ENCODE measurements around the gene FLNC.

FLNC gene

DNA sequence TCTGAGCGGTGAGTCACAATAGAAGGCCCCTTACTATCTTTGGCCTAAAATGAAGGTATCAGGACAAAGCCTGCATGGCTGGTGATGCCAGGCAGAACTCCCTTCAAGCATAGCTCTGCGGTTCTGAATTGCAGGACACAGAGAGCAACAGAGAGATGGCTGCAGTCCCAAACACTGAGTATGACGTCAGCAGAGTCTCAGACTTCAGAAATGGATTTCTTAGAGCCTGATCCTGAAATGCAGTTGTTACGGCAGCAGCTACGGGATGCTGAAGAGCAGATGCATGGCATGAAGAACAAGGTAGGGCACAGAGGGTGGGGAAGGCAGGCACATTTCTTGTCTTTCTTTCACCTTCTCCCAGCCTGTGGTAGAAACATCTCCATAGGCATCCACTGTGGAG is 25.0 kb upstream of the FLNC start:
- no peak for DNase-seq

DNA sequence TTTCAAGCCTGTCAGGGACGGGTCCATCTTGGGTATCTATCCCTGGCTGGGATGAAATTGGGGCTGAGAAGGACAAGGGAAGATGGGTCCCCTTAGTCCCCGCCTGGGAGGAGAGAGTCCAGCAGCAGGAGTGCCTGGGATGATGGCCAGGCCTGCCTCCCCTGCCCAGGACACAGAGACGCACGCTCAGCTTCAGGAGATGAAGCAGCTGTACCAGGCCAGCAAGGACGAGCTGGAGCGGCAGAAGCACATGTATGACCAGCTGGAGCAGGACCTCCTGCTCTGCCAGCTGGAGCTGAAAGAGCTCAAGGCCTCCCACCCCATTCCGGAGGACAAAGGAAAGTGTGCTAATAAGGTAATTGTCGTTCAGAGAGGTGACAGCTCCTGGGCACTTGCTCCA is 23.0 kb upstream of the FLNC start:
- DNase-seq: no peak

GRCh38 chr7:128809363-128809762 is 20.8 kb upstream of the FLNC start:
- no peak for DNase-seq

DNA sequence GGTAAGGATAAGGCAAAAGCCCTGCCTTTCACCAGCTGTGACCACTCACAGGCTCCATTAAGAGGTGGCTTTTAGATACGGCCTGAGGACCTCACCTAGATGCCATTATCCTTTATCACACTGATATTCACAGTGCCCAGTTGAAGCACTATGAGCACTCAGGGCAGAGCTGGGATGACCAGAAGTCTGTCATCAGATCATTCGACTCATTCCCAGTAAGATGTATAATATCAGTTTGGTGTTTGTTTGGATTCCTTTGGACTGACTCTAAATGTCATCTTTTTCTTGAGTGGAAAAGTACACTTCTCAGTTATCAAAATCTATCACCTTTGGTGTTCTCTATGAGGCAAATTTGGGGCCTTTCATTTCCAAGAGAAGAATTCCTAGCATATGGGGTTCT is 19.7 kb upstream of the FLNC start:
- no peak for DNase-seq

GRCh38 chr7:128810997-128811396 is 19.2 kb upstream of the FLNC start:
- no peak for DNase-seq

DNA sequence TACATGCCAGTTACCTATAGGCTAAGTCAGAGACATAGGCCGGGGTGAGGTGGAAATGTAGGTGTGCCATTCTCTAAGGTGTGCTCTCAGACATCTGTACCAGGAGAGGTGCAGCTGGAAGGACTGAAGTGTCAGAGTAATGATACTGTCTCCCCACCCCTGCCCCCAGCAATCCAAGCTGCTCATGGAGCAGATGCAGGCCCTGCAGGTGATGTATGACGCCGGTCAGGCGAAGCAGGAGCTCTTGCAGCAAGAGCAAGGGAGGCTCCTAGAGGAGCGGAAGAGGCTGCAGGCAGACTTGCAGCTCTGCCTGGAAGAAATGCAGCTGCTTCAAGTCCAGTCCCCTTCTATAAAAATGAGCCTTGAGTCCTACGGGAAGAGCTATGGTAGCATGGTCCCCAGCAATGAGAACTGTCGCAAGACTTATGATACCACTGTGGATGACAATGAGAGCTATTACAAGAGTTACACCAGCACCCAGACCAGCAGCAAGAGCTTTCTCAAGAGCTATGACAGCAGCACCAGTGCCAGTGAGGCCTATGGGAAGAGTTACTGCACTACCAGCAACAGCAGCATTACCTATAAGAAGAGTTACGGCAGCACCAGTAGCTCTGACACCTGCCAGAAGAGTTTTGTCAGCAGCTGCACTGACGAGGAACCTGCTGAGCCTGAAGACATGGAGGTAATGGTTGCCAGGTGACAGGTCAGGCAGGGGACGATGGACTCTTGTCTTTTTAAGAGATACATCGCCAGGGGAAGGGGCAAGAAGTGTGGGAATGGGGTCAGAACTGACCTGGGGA is 18.4 kb upstream of the FLNC start:
- DNase-seq: no peak

DNA sequence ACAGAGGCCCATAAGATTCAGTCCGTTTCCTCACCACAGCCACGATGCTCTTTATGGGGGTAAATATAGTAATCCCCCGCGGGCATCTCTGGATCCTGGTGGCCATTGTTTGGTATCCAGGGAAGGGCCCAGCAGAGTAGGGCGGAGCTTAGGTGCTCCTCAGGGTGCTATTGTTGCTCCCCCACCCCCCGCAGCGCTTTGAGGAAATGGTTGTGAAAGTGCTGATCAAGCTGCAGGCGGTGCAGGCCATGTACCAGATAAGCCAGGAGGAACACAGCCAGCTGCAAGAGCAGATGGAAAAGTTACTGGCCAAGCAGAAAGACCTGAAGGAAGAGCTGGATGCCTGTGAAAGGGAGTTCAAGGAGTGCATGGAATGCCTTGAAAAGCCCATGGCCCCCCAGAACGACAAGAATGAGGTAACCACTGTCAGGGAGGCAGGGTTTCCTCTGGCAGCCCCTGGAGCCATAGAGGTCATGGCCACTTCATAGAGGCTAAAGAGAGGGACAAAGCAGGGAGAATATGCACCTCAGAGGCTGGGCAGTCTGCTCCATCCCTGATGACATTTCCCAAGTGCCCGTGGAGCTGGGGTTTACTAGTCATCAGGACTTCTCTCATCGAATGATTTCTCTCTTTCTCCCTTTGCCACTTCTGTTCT is 17.6 kb upstream of the FLNC start:
- no peak for DNase-seq

- DNase-seq: no peak
Measured at GRCh38 chr7:128814499-128814898, 15.7 kb upstream of the FLNC start.

GRCh38 chr7:128815289-128815942 is 14.8 kb upstream of the FLNC start:
- DNase-seq: no peak

- DNase-seq: no peak
Measured at GRCh38 chr7:128818694-128819093, 11.5 kb upstream of the FLNC start.

GRCh38 chr7:128821724-128822123 is 8.5 kb upstream of the FLNC start:
- no peak for DNase-seq

- no peak for DNase-seq
Measured at GRCh38 chr7:128826512-128826911, 3.7 kb upstream of the FLNC start.

DNA sequence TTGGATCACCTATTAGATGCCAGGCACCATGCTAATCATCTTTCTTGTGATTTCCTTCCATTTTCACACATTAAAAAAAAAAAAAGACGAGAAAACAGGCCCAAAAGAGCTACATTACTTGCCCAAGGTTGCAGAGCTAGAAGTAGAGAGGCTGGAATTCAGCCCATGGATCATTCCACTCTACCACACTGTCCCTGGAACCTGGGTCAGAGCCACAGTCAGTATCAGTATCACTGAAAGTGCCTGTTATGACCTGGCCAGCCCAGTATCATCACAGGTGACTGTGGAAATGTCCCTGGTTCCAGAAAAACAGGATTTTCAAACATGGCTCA is 3.3 kb upstream of the FLNC start:
- DNase-seq: no peak

- DNase-seq: no peak
Measured at GRCh38 chr7:128827248-128827958, 2.8 kb upstream of the FLNC start.

DNA sequence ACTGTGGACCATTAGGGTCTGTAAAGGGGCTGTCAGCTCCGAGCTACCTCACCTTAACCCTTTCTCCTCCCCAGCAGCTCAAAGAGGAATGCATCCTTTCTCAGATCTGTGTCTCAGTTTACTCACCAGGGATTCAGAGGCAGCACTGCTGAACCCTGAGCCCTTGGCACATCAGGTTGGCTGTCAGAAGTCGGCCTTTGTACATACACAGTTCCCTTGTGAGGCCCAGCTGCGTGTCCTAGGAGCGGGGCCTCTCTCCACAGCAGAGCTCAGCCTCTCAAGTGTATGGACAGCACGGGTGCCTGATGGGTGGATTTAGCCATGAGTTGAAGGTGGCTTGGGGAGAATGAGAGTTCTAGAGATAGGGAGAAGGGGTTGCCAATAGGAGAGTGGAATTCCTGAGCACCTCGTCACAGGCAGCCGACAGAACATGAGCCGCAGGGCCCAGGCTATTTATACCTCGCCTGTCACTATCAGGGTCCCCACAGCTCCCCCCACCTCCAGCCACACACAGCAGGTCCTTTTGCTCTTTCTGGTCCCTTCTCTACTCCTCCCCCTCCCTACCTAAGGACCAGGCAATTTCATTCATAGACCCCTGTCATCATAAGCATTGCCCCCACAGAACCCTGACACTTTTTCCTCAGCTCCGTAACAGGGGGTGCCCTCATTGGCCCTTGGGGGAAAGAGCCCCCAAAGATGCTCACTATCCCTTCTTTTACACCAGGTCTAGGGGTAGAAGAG is 2.1 kb upstream of the FLNC start:
- DNase-seq: no peak

GRCh38 chr7:128829391-128830166 is 627 bp upstream of the FLNC start:
- DNase-seq: no peak

DNA sequence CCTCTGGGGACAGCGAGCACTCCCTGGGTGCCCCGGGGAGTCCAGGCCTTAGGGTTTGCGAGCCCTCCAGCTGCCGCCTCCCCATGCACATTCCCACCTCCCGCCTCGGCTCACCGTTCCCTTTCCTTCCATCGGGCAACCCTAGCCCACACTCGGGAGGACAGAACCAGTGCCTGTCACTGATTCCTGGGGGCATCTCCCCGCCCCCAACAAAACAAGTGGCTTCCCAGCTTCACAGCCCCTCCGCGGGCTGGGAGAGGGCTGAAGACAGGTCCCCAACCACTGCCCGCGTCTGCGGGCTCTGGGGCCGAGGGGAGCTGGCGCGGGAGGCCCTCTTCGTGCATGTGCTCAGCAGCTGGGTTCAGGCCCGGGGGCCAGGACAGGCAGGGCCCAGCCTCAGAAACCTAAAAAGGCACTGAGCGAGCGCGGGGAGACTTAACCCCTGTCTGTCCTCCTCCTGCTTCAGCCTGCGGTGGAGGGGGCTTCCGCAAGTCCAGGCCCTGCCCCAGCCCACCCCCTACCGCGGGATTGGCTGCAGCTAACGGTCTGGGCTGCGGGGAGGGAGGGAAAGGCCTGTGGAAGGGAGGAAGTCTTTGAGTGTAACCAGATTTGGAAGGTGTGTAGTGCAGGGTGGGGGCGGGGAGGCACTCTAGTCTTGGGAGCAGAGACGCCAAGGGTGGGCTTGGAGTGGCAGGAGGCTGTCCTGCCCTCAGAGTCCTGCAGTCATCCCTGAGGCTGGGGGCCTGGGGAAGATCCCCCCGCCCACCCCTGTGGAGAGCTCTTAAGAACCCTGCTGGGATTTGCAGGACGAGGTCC is 1.2 kb downstream of the FLNC start:
- no peak for DNase-seq

GRCh38 chr7:128831994-128832879 is 2.0 kb downstream of the FLNC start:
- no peak for DNase-seq

DNA sequence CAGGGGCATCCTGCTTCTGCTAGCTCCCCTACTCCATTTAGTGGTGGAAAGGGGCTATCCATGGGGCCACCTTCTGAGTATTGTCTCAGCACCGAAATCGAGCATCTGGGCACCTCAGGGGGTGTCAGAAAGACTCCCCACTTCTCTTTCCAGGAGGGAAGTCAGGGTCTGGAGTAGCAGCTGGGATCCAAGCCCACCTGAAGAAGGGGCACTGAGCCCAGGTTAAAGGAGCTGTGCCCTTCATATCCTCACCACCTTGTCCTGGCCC is 2.6 kb downstream of the FLNC start:
- DNase-seq: no peak

- no peak for DNase-seq
Measured at GRCh38 chr7:128833148-128833945, 3.1 kb downstream of the FLNC start.

Measured in activated CD4-positive, alpha-beta T cell treated with anti-CD3 and anti-CD28 coated beads for 4 hours (primary cell).